Keratinocyte (primary cell): ENCODE data around the gene CRELD1.

ENCODE experiments used
- CTCF ChIP-seq, 3 experiments: IDR thresholded peaks in 1 of 3; conservative IDR thresholded peaks in 1 of 3; optimal IDR thresholded peaks in 1 of 3; 2 replicates in 2 of 3; 3 replicates in 1 of 3; pipeline versions ENCODE3 to v1.5.1; 2011; ENCODE audit warnings: low read length in 3 of 3, mild to moderate bottlenecking in 3 of 3, moderate library complexity in 2 of 3, control low read depth in 1 of 3, inconsistent platforms in 1 of 3; ENCODE audit not compliant: insufficient read depth in 2 of 3; ENCODE audit errors: extremely low read depth in 1 of 3
- EZH2 ChIP-seq: IDR thresholded peaks from one replicate; pipeline ENCODE4 v1.6.1; 2012; ENCODE audit warnings: inconsistent platforms, mild to moderate bottlenecking, low read length, moderate library complexity

GRCh38 chr3:9938966-9939365 lies 5.3 kb downstream of the CRELD1 start:
- TF ChIP-seq CTCF (optimal IDR thresholded peaks at IDR 0.05 in 1 of 3, IDR thresholded peaks at IDR 0.05 in 1 of 3, conservative IDR thresholded peaks at IDR 0.05 in 1 of 3; ENCODE audit: extremely low read depth in 1 of 3, insufficient read depth in 2 of 3, low read length in 3 of 3), result no peak
- no peak for TF ChIP-seq EZH2
